GM12891 (cell line): ENCODE results near the gene SMYD3.

ENCODE experiments used
- DNase-seq: peaks from one replicate; pipeline ENCODE4 v3.0.0; 2011; ENCODE audit warnings: low spot score; ENCODE audit not compliant: insufficient read length
- FAIRE-seq: peaks from 2 replicates; lab custom pipeline; 2011; peaks lifted over from hg19 to GRCh38; lab: Jason Lieb, UNC
- PAX5 ChIP-seq: IDR thresholded peaks from 2 replicates; pipeline ENCODE4 v1.6.1; 2011; ENCODE audit warnings: low read length, moderate library complexity, mild to moderate bottlenecking; ENCODE audit not compliant: insufficient read depth, severe bottlenecking
- POLR2A ChIP-seq: IDR thresholded peaks from 2 replicates; pipeline ENCODE4 v1.6.1; 2011; ENCODE audit warnings: low read depth, low read length, control low read depth
- POLR2AphosphoS5 ChIP-seq: IDR thresholded peaks from 2 replicates; pipeline ENCODE4 v1.6.1; 2011; ENCODE audit warnings: low read depth, low read length, control low read depth
- POU2F2 ChIP-seq: IDR thresholded peaks from 2 replicates; pipeline ENCODE4 v1.6.1; 2011; ENCODE audit warnings: low read depth, mild to moderate bottlenecking, control low read depth, low read length, moderate library complexity
- SPI1 ChIP-seq: IDR thresholded peaks from 2 replicates; pipeline ENCODE4 v1.6.1; 2011; ENCODE audit warnings: low read depth, low read length, control low read depth
- TAF1 ChIP-seq: IDR thresholded peaks from 2 replicates; pipeline ENCODE4 v1.6.1; 2011; ENCODE audit warnings: low read depth, low read length, control low read depth

SMYD3 gene

DNA sequence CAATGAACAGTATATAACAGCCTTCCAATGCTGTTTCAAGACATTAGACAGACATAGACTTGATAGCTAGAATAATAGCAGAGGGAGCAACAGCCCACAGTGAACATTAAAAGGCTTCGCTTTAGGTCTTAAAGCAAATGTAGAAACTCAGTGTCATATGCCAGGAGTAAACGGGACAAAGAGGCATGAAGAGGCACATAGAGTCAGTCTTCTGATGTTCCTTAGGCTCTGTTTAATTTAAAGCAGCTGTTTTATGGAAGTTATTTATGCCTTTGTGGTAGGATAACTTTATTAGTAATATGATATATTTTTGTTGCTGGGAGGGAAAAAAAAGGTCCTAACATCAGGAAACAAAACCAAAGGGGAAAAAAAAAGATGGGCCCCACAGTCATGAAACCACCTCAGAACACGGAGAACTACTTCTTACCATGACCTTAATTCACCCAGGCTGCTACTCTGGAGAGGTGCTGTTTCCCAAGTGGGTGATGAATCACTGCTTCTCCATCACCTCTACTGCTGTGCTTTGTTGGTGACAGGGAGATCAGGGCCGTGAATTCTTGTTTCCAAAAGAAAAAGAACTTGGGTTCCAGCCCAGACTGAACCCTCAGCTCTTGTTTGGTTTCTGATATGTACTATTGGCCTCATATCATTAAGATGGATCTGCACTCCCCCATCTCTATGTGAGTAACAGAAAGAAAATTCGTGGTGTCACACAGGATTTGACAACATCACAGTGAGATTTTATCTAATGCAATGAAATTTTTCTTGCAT is 735.4 kb downstream of the SMYD3 start:
- TF ChIP-seq TAF1 (no peak), PAX5 (no peak), POLR2AphosphoS5 (no peak), POU2F2 (no peak), POLR2A (no peak), SPI1 (no peak)
- FAIRE-seq (no peak), DNase-seq (no peak)

DNA sequence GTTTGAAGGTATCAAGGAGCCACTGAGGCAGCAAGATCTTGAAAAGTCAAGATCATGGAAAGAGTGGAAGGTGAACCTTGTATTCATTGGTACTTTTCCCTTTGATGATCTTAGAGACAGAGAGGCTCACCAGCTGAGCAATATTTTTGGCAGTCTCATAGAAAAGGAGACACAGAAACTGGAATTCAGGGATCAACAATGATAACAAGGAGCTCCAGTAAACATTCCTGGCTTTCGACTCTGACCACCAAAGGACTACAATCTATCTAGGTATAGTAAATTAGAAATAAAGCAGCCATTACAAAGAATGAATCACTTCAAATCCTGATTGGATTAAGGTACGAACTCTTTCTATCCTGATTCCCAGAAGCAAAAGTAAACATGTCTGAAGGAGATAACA is 736.9 kb downstream of the SMYD3 start:
- no peak for TF ChIP-seq PAX5
- no peak for TF ChIP-seq POLR2A
- TF ChIP-seq TAF1 = no peak
- no peak for FAIRE-seq
- DNase-seq = no peak

DNA sequence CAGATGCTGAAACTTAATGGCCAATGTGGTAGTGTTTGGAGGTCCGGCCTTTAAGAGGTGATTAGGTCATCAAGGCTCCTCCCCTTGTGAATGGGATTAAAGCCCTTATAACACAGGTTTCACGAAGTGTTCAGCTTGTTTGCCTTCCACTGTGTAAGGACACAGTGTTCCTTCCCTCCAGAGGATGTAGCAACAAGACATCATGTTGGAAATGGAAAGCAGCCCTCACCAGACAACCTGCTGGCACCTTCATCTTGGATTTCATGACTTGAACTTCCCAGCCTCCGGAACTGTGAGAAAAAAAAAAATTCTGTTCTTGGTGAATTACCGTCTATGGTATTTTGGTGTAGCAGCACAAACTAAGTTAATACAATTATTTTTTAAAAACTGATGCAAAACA is 738.5 kb downstream of the SMYD3 start:
- FAIRE-seq (no peak), DNase-seq (no peak)
- TF ChIP-seq SPI1 = no peak
- no peak for TF ChIP-seq POU2F2
- TF ChIP-seq POLR2A = no peak
- TF ChIP-seq POLR2AphosphoS5 = no peak
- no peak for TF ChIP-seq TAF1
- no peak for TF ChIP-seq PAX5

DNA sequence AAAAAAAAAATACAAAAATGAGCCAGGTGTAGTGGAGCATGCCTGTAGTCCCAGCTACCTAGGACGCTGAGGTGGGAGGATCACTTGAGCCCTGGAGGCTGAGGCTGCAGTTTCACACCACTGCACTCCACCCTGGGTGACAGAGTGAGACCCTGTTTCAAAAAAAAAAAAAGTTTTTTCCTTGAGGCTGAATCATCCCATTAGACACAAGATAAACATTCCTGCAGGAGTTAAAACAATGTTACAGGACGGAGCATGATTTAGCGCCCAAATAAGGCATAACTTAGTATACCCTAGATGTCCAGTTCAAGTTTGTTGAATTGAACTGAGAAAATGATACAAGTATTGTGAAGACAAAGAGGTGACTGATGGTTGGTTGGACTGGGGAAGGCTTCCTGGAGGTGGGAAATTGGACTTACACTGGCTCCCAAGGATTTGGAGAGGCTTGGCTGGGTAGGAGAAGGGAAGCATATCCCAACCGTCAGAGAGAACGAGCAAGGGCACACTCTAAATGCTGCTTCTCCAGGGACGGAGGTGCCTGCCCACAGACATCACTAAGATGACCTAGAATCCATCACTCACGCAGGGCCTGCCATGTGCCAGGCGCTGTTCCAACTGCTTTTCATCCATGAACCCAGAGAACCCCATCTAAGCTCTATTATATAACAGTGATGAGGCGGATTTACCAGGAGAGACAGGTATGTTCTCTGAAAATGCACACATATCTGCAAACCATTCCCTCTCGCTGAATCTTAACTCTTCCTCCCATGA is 741.7 kb downstream of the SMYD3 start:
- TF ChIP-seq POU2F2 (no peak), POLR2AphosphoS5 (no peak), SPI1 (no peak), TAF1 (no peak), PAX5 (no peak), POLR2A (no peak)
- no peak for DNase-seq
- no peak for FAIRE-seq

DNA sequence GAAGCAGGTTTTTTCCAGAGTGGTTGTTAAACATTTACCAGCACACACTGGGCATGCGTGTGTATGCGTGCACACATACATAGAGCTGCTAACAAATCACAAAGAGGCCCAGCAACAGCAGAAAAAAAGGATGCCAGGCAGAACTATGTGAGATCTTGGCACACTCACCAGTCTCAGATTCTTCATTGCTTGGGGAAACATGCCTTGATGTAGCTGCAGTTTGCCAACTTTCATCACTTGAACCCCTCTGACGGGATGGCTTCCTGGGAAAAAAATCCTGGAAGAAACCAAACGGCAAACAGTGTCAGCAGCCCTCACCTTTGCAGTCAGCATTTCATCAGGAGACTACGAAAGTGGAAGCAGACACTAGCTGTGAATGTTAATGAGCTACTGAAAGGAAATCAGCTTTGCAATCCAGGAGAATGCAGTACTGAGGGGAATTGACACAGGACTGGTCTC is 743.2 kb downstream of the SMYD3 start:
- TF ChIP-seq SPI1 (no peak), POU2F2 (no peak), PAX5 (no peak), POLR2AphosphoS5 (no peak), POLR2A (no peak), TAF1 (no peak)
- FAIRE-seq (no peak), DNase-seq (no peak)

DNA sequence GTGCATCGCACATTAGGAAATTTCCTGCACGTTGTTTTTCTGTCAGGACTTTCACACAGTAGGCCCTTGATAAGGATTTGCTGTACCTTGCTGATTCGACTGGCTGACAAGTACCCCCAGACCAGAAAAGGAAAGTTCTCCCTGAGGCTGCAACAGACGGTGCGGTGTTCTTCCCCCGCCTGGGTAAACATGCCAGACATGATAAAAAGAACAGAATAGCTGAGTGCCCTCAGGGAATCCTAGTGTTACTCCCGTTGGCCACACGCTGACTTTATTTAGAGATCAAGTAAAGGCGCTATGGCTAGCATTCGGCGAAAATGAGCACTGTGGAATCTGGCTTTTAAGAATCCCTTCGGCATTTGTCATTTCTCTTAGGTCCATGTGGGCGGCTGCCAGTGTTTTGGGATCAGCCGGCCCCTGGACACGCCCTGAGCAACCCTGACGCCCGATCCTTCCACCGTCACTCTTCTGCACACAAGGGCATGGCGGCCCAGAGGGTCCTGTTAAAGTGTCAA is 744.6 kb downstream of the SMYD3 start:
- no peak for TF ChIP-seq PAX5
- TF ChIP-seq POLR2AphosphoS5 = no peak
- TF ChIP-seq SPI1 = no peak
- TF ChIP-seq POU2F2 = no peak
- no peak for TF ChIP-seq TAF1
- no peak for TF ChIP-seq POLR2A
- no peak for DNase-seq
- FAIRE-seq = no peak

DNA sequence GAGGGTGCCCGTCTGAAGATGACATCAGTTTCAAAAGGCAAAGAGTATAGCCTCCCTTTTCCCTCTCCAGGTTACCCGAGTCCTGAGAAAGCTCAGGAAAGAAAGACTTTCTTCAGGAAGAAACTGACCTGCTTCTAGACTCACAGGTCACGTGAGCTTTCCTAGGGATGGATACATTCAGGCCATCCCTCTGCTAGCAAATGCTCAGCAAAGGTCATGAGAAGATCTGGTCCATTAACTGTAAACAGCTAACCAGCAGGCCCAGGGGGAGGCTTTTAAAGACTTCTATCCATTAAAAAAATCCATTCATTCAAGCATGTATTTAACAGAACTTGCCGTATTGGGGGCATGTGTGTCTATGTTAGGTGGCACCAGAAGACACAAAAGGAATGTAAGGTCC is 746.8 kb downstream of the SMYD3 start:
- no peak for TF ChIP-seq PAX5
- TF ChIP-seq POU2F2 = no peak
- TF ChIP-seq POLR2A = no peak
- TF ChIP-seq SPI1 = no peak
- TF ChIP-seq TAF1 = no peak
- no peak for TF ChIP-seq POLR2AphosphoS5
- DNase-seq = no peak
- FAIRE-seq = no peak

DNA sequence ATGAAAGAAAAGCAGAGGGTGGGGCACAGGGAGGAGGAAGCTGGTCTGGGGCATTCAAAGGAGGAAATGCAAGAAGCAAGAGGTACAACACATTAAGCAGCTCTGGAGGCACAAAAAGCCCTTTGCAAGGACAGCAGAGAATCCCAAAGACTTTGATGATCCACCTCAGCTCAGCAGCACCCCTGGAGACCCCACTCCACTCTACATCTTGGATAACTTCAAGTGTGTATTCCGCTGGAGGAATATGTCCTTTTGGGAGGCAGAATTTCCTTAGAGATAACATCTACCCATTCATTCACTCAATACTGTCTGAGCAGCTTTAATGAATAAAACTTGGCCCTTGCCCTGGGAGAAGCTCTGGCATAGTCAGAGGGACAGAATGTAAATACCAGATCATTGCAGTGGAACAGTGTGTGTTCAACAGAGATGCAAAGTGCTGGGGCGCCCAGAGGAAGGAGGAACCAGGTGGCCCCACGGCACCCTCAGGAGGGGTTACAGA is 752.6 kb downstream of the SMYD3 start:
- peak; percentile 20 for FAIRE-seq
- no peak for TF ChIP-seq SPI1
- TF ChIP-seq POLR2A = no peak
- TF ChIP-seq PAX5 = no peak
- no peak for TF ChIP-seq POLR2AphosphoS5
- TF ChIP-seq TAF1 = no peak
- TF ChIP-seq POU2F2 = no peak
- DNase-seq = no peak

DNA sequence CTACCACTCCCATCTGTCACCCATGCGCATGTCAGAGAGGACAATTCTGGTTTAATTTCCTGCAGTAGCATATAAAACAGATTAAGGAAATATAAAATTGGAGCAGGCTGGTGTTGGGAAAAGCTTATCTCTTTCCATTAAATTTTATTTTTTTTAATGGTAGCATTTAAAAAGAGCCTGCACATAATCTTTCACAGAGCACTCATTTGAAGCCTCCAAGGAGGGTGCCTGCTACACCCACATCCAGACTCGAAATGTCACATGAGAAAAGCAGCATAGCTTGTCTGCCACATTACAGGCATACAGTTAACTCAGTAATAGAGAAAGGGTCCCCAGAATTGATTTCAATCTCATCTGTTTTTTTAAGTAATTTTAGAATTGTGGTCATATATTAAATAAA is 753.3 kb downstream of the SMYD3 start:
- no peak for TF ChIP-seq PAX5
- TF ChIP-seq POLR2AphosphoS5 = no peak
- FAIRE-seq (no peak), DNase-seq (no peak)
